CD4-positive, alpha-beta memory T cell (primary cell): Measurements from ENCODE around the gene MAFB. TPM values are rescaled to one million over a fixed set of nuclear protein-coding genes. Genes with fewer than 3 reads are reported as not detected.

Source experiments
- CTCF ChIA-PET: fragments of 350-600 bp; sonication (Branson Sonifier 250); formaldehyde crosslinking; loops from one replicate; lab custom pipeline; 2021; ENCODE audit warnings: inconsistent platforms; ENCODE audit not compliant: partially characterized antibody; lab: Charles Lee
- POLR2A ChIA-PET: fragments of 350-600 bp; sonication (Branson Sonifier 250); formaldehyde crosslinking; loops from one replicate; lab custom pipeline; 2021; ENCODE audit not compliant: partially characterized antibody; lab: Charles Lee
- DNase-seq, 5 donors: peaks; one replicate each; pipeline versions ENCODE4 v3.0.0 to v3.0.0-alpha.2; 2020 to 2022; ENCODE audit warnings: mixed read lengths in 1 of 5
- H3K27ac ChIP-seq: one replicate; pipeline ENCODE4 v1.7.0; 2013; ENCODE audit warnings: low read depth, low read length
- H3K27me3 ChIP-seq: 2 replicates; pipeline ENCODE4 v1.7.0; 2013; ENCODE audit warnings: mild to moderate bottlenecking, low read length, moderate library complexity; ENCODE audit not compliant: insufficient read depth
- H3K36me3 ChIP-seq: 2 replicates; pipeline ENCODE4 v1.7.0; 2013; ENCODE audit warnings: mild to moderate bottlenecking, low read length, moderate library complexity; ENCODE audit not compliant: insufficient read depth
- H3K4me1 ChIP-seq: 2 replicates; pipeline ENCODE4 v1.7.0; 2013; ENCODE audit warnings: mild to moderate bottlenecking, low read length, moderate library complexity; ENCODE audit not compliant: insufficient read depth
- H3K4me3 ChIP-seq, 2 donors: one replicate each; pipeline ENCODE4 v1.7.0; 2013; ENCODE audit warnings: low read length in 2 of 2, mild to moderate bottlenecking in 1 of 2
- H3K9me3 ChIP-seq, 2 donors: one replicate each; pipeline ENCODE4 v1.7.0; 2013; ENCODE audit warnings: low read length in 2 of 2, control low read depth in 1 of 2; ENCODE audit not compliant: control insufficient read depth in 1 of 2
- H3K27ac Mint-ChIP-seq, 7 donors: one replicate each; pipeline ENCODE4 v1.8.0; 2020 to 2021; ENCODE audit warnings: mixed read lengths in 7 of 7, mild to moderate bottlenecking in 6 of 7, inconsistent platforms in 3 of 7, moderate library complexity in 3 of 7
- H3K27me3 Mint-ChIP-seq, 2 donors: one replicate each; pipeline ENCODE4 v1.8.0; 2020 to 2021; ENCODE audit warnings: mixed read lengths in 2 of 2
- H3K36me3 Mint-ChIP-seq, 2 donors: one replicate each; pipeline ENCODE4 v1.8.0; 2020 to 2021; ENCODE audit warnings: mixed read lengths in 2 of 2, inconsistent platforms in 1 of 2, mild to moderate bottlenecking in 1 of 2
- H3K4me1 Mint-ChIP-seq, 4 donors: one replicate each; pipeline ENCODE4 v1.8.0; 2020 to 2021; ENCODE audit warnings: mixed read lengths in 4 of 4, mild to moderate bottlenecking in 1 of 4
- H3K4me3 Mint-ChIP-seq, 8 donors: one replicate each; pipeline ENCODE4 v1.8.0; 2020 to 2021; ENCODE audit warnings: mixed read lengths in 8 of 8, mild to moderate bottlenecking in 7 of 8, moderate library complexity in 6 of 8, inconsistent platforms in 3 of 8
- H3K9me3 Mint-ChIP-seq, 8 donors: one replicate each; pipeline ENCODE4 v1.8.0; 2020 to 2021; ENCODE audit warnings: mixed read lengths in 8 of 8, mild to moderate bottlenecking in 5 of 8, inconsistent platforms in 3 of 8, moderate library complexity in 1 of 8
- intact Hi-C: fragments of 100-400 bp; cut with micrococcal nuclease; formaldehyde crosslinking; loops from one replicate; pipeline ENCODE4 v1.15.1; 2023
- polyA plus RNA-seq, 2 donors: library from polyadenylated mRNA; unstranded; fragments of 300-500 nt; fragmentation: Illumina TruSeq; gene quantifications; one replicate each; pipeline ENCODE4 v1.2.3, GENCODE V29; 2021
- total RNA-seq, 2 experiments: library from RNA; stranded (reverse); gene quantifications; one replicate each; pipeline ENCODE4 v1.2.3, GENCODE V29; 2021

Gene MAFB
- total and polyA plus RNA-seq, 4 experiments from 2014 or later, result 0.07 to 2.6 (median 2.2) TPM; not detected in 1

GRCh38 chr20:40720826-40721225 is 31.8 kb upstream of the MAFB start:
- Histone ChIP-seq H3K36me3 (no peaks in the 10 kb centered on the region), H3K27ac (no peak overlapping the region), H3K9me3 (no peaks in the 10 kb centered on the region), H3K4me1 (no peaks in the 10 kb centered on the region), H3K4me3 (no peak overlapping the region), H3K27me3 (no peaks in the 10 kb centered on the region)
- H3K27me3 Mint-ChIP-seq, result peaks cover 6% of the 10 kb centered on the region in 2 donors
- ChIA-PET POLR2A (no interaction called here), CTCF (no interaction called here)
- no peak for DNase-seq
- H3K36me3 Mint-ChIP-seq, result no peaks in the 10 kb centered on the region
- intact Hi-C loops, result no loop called here
- no peak overlapping the region for H3K27ac Mint-ChIP-seq
- H3K4me3 Mint-ChIP-seq, result no peak overlapping the region
- no peaks in the 10 kb centered on the region for H3K4me1 Mint-ChIP-seq
- H3K9me3 Mint-ChIP-seq, result no peaks in the 10 kb centered on the region

DNA sequence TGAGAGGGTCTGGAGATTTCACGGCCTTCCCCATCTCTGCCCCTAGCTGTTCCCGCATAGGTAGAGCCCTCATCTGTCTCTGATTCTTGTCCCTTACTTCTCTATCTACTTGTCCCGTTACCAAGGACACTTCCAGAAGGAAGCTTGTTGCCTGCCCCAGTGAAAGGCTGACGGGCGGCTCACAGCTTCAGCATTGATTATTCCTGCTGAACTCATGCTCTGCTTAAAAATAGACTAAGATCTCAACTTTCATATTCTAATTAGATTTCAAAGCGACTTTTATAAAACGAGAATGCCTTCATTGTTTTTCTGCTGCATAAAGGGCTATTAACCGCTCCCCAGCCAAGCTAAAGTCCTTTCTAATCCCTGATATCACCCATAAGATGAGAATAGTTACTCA is 31.1 kb upstream of the MAFB start:
- intact Hi-C loops, result no loop called here
- Histone ChIP-seq H3K36me3 (no peaks in the 10 kb centered on the region), H3K27me3 (no peaks in the 10 kb centered on the region), H3K4me1 (no peaks in the 10 kb centered on the region), H3K9me3 (no peaks in the 10 kb centered on the region), H3K4me3 (no peak overlapping the region), H3K27ac (no peak overlapping the region)
- no peaks in the 10 kb centered on the region for H3K4me1 Mint-ChIP-seq
- no peaks in the 10 kb centered on the region for H3K36me3 Mint-ChIP-seq
- peaks cover 6% of the 10 kb centered on the region in 2 donors for H3K27me3 Mint-ChIP-seq
- CTCF ChIA-PET, result no interaction called here
- H3K27ac Mint-ChIP-seq, result no peak overlapping the region
- no peaks in the 10 kb centered on the region for H3K9me3 Mint-ChIP-seq
- POLR2A ChIA-PET, result no interaction called here
- no peak overlapping the region for H3K4me3 Mint-ChIP-seq
- DNase-seq, result no peak

- Mint-ChIP-seq H3K9me3 (no peaks in the 10 kb centered on the region), H3K36me3 (no peaks in the 10 kb centered on the region), H3K4me3 (no peak overlapping the region), H3K4me1 (no peaks in the 10 kb centered on the region), H3K27me3 (peaks cover 4 to 6% of the 10 kb centered on the region in 2 donors), H3K27ac (no peak overlapping the region)
- H3K4me1 ChIP-seq, result no peaks in the 10 kb centered on the region
- H3K4me3 ChIP-seq, result no peak overlapping the region
- ChIA-PET CTCF (interaction anchor here (0.7 kb wide), 1 partner anchor 24 kb away, joined by 4 read pairs; no protein-coding TSS in a partner anchor), POLR2A (no interaction called here)
- H3K27ac ChIP-seq, result no peak overlapping the region
- no peak for DNase-seq
- H3K36me3 ChIP-seq, result no peaks in the 10 kb centered on the region
- no peaks in the 10 kb centered on the region for H3K27me3 ChIP-seq
- intact Hi-C loops, result no loop called here
- no peaks in the 10 kb centered on the region for H3K9me3 ChIP-seq
Observed at GRCh38 chr20:40718982-40719729, 30.1 kb upstream of the MAFB start.

DNA sequence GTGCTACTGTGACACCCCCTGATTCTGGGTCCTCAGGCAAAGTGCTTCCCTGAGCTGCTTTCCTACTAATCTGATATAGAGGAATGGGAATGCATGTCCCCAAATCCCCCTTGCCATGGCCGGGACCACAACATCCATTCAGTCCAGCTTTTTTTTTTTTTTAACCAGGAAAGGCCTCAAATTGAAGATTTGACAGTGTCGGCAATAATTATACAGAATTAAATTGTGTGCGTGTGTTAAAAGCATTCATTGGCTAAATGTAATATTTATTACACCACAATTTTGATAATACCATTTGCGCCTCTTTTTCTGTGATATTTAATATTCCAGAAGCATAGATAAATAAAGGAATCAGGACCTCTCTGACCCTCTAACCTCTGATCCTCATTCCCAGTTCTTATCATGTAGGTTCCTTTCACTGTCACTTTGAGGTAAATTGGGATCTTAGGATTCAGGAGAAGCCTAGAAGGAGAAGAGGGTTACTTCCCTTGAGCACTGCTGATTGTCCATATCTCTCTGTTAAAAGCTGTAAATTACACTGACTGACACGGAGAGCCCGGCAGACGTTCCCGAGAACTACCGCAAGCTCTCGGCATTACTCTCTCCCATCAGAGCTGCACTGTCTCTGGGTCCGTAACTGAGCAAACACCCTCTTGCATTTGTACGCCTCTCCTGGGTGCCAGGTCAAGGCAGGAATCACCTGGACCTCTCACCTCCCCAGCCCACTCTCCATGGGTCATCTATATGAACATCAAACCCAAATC is 29.4 kb upstream of the MAFB start:
- ChIA-PET CTCF (interaction anchor here (1.4 kb wide), 1 partner anchor 23 kb away, joined by 3 read pairs; no protein-coding TSS in a partner anchor), POLR2A (no interaction called here)
- Mint-ChIP-seq H3K9me3 (no peaks in the 10 kb centered on the region), H3K4me3 (no peak overlapping the region), H3K36me3 (no peaks in the 10 kb centered on the region), H3K4me1 (no peaks in the 10 kb centered on the region), H3K27me3 (peaks cover 4 to 8% of the 10 kb centered on the region in 2 donors), H3K27ac (no peak overlapping the region)
- Histone ChIP-seq H3K9me3 (no peaks in the 10 kb centered on the region), H3K27me3 (no peaks in the 10 kb centered on the region), H3K4me3 (no peak overlapping the region), H3K27ac (no peak overlapping the region), H3K36me3 (no peaks in the 10 kb centered on the region), H3K4me1 (no peaks in the 10 kb centered on the region)
- intact Hi-C loops, result no loop called here
- no peak for DNase-seq

GRCh38 chr20:40717343-40717865 is 28.4 kb upstream of the MAFB start:
- Mint-ChIP-seq H3K27ac (no peak overlapping the region), H3K27me3 (peaks cover 7 to 13% of the 10 kb centered on the region in 2 donors), H3K9me3 (no peaks in the 10 kb centered on the region), H3K4me1 (no peaks in the 10 kb centered on the region), H3K36me3 (no peaks in the 10 kb centered on the region), H3K4me3 (no peak overlapping the region)
- intact Hi-C loops, result no loop called here
- H3K27me3 ChIP-seq, result no peaks in the 10 kb centered on the region
- H3K9me3 ChIP-seq, result no peaks in the 10 kb centered on the region
- no peak overlapping the region for H3K27ac ChIP-seq
- H3K4me3 ChIP-seq, result no peak overlapping the region
- ChIA-PET POLR2A (no interaction called here), CTCF (interaction anchor here (1.1 to 1.4 kb wide), 2 partner anchors 9 to 24 kb away, joined by 3 read pairs; no protein-coding TSS in a partner anchor)
- no peaks in the 10 kb centered on the region for H3K4me1 ChIP-seq
- DNase-seq, result no peak
- no peaks in the 10 kb centered on the region for H3K36me3 ChIP-seq

- Histone ChIP-seq H3K9me3 (no peaks in the 10 kb centered on the region), H3K36me3 (no peaks in the 10 kb centered on the region), H3K4me1 (no peaks in the 10 kb centered on the region), H3K27ac (no peak overlapping the region), H3K4me3 (no peak overlapping the region), H3K27me3 (no peaks in the 10 kb centered on the region)
- Mint-ChIP-seq H3K36me3 (no peaks in the 10 kb centered on the region), H3K27ac (no peak overlapping the region), H3K4me3 (no peak overlapping the region), H3K27me3 (peaks cover 7 to 16% of the 10 kb centered on the region in 2 donors), H3K4me1 (no peaks in the 10 kb centered on the region), H3K9me3 (no peaks in the 10 kb centered on the region)
- CTCF ChIA-PET, result no interaction called here
- DNase-seq, result no peak
- POLR2A ChIA-PET, result no interaction called here
- intact Hi-C loops, result no loop called here
Observed at GRCh38 chr20:40715491-40715890, 26.5 kb upstream of the MAFB start.

GRCh38 chr20:40714916-40715315 is 25.9 kb upstream of the MAFB start:
- intact Hi-C loops, result no loop called here
- Histone ChIP-seq H3K27ac (no peak overlapping the region), H3K4me3 (no peak overlapping the region), H3K27me3 (no peaks in the 10 kb centered on the region), H3K9me3 (no peaks in the 10 kb centered on the region), H3K4me1 (no peaks in the 10 kb centered on the region), H3K36me3 (no peaks in the 10 kb centered on the region)
- POLR2A ChIA-PET, result no interaction called here
- H3K36me3 Mint-ChIP-seq, result no peaks in the 10 kb centered on the region
- no peaks in the 10 kb centered on the region for H3K9me3 Mint-ChIP-seq
- H3K27ac Mint-ChIP-seq, result no peak overlapping the region
- H3K27me3 Mint-ChIP-seq, result peaks cover 7 to 16% of the 10 kb centered on the region in 2 donors
- CTCF ChIA-PET, result no interaction called here
- no peak overlapping the region for H3K4me3 Mint-ChIP-seq
- no peaks in the 10 kb centered on the region for H3K4me1 Mint-ChIP-seq
- no peak for DNase-seq
